ENCODE measurements around the gene FUBP3. TPM values are rescaled to one million over a fixed set of nuclear protein-coding genes. Genes with fewer than 3 reads are reported as not detected.
"Not testable (repeated sequence)": the region's sequence is repeated elsewhere in the genome, so short reads cannot be mapped to it uniquely, and the experiment has no call there.

Gene FUBP3
- polyA plus RNA-seq, 4 donors = 19.7 to 62.6 (median 23.8) TPM

- H3K36me3 ChIP-seq (ENCODE audit: control insufficient read depth in 3 of 3, insufficient read depth in 2 of 3, low read depth in 1 of 3, low read length in 3 of 3); H3K9me3 ChIP-seq (ENCODE audit: control insufficient read depth in 2 of 2, insufficient read depth in 1 of 2, low read depth in 1 of 2, low read length in 1 of 2); H3K27ac ChIP-seq (ENCODE audit: low read depth in 1 of 3, low read length in 2 of 3); H3K4me1 ChIP-seq (ENCODE audit: control insufficient read depth in 3 of 3, insufficient read depth in 2 of 3, low read depth in 1 of 3, low read length in 2 of 3); DNase-seq; H3K27me3 ChIP-seq (ENCODE audit: control insufficient read depth in 3 of 3, insufficient read depth in 3 of 3, low read length in 3 of 3); H3K4me3 ChIP-seq (ENCODE audit: low read depth in 1 of 3, low read length in 3 of 3); FAIRE-seq: not testable (repeated sequence)
- WGBS, 3 donors = 80 to 85% (median 84%) methylated on average over 4 of the region's 4 CpGs
Measured at GRCh38 chr9:130562525-130562924, 16.9 kb upstream of the FUBP3 start.

- no peak for FAIRE-seq
- Histone ChIP-seq H3K9me3 (ENCODE audit: control insufficient read depth in 2 of 2, insufficient read depth in 1 of 2, low read depth in 1 of 2, low read length in 1 of 2) (no peaks in the 10 kb centered on the region), H3K27ac (ENCODE audit: low read depth in 1 of 3, low read length in 2 of 3) (no peak overlapping the region), H3K27me3 (ENCODE audit: control insufficient read depth in 3 of 3, insufficient read depth in 3 of 3, low read length in 3 of 3) (no peaks in the 10 kb centered on the region), H3K4me3 (ENCODE audit: low read depth in 1 of 3, low read length in 3 of 3) (no peak overlapping the region), H3K4me1 (ENCODE audit: control insufficient read depth in 3 of 3, insufficient read depth in 2 of 3, low read depth in 1 of 3, low read length in 2 of 3) (no peaks in the 10 kb centered on the region), H3K36me3 (ENCODE audit: control insufficient read depth in 3 of 3, insufficient read depth in 2 of 3, low read depth in 1 of 3, low read length in 3 of 3) (no peaks in the 10 kb centered on the region)
- no peak for DNase-seq
- WGBS, 3 donors = 86 to 90% (median 88%) methylated on average over 7 of the region's 7 CpGs
Measured at GRCh38 chr9:130563797-130564196, 15.6 kb upstream of the FUBP3 start.

GRCh38 chr9:130565792-130566191 is 13.6 kb upstream of the FUBP3 start:
- 69 to 87% (median 79%) methylated on average over 3 of the region's 3 CpGs for whole genome bisulfite sequencing, 3 donors
- H3K27ac ChIP-seq (ENCODE audit: low read depth in 1 of 3, low read length in 2 of 3) = no peak overlapping the region
- H3K4me1 ChIP-seq (ENCODE audit: control insufficient read depth in 3 of 3, insufficient read depth in 2 of 3, low read depth in 1 of 3, low read length in 2 of 3) = no peaks in the 10 kb centered on the region
- H3K27me3 ChIP-seq (ENCODE audit: control insufficient read depth in 3 of 3, insufficient read depth in 3 of 3, low read length in 3 of 3) = no peaks in the 10 kb centered on the region
- no peak overlapping the region for H3K4me3 ChIP-seq (ENCODE audit: low read depth in 1 of 3, low read length in 3 of 3)
- FAIRE-seq (no peak), DNase-seq (no peak)
- H3K9me3 ChIP-seq (ENCODE audit: control insufficient read depth in 2 of 2, insufficient read depth in 1 of 2, low read depth in 1 of 2, low read length in 1 of 2) = no peaks in the 10 kb centered on the region
- H3K36me3 ChIP-seq (ENCODE audit: control insufficient read depth in 3 of 3, insufficient read depth in 2 of 3, low read depth in 1 of 3, low read length in 3 of 3) = no peaks in the 10 kb centered on the region

GRCh38 chr9:130570208-130570607 is 9.2 kb upstream of the FUBP3 start:
- no peaks in the 10 kb centered on the region for H3K27me3 ChIP-seq (ENCODE audit: control insufficient read depth in 3 of 3, insufficient read depth in 3 of 3, low read length in 3 of 3)
- no peak for FAIRE-seq

GRCh38 chr9:130575514-130575913 is 3.9 kb upstream of the FUBP3 start:
- FAIRE-seq (no peak), DNase-seq (no peak)
- peaks cover 0 to 2% (median 0%) of the 10 kb centered on the region in 3 donors for H3K27me3 ChIP-seq (ENCODE audit: control insufficient read depth in 3 of 3, insufficient read depth in 3 of 3, low read length in 3 of 3)
- no peaks in the 10 kb centered on the region for H3K36me3 ChIP-seq (ENCODE audit: control insufficient read depth in 3 of 3, insufficient read depth in 2 of 3, low read depth in 1 of 3, low read length in 3 of 3)
- H3K9me3 ChIP-seq (ENCODE audit: control insufficient read depth in 2 of 2, insufficient read depth in 1 of 2, low read depth in 1 of 2, low read length in 1 of 2) = no peaks in the 10 kb centered on the region
- peaks cover 1 to 5% (median 3%) of the 10 kb centered on the region in 3 donors for H3K4me1 ChIP-seq (ENCODE audit: control insufficient read depth in 3 of 3, insufficient read depth in 2 of 3, low read depth in 1 of 3, low read length in 2 of 3)
- no peak overlapping the region for H3K4me3 ChIP-seq (ENCODE audit: low read depth in 1 of 3, low read length in 3 of 3)
- no peak overlapping the region for H3K27ac ChIP-seq (ENCODE audit: low read depth in 1 of 3, low read length in 2 of 3)
- WGBS, 3 donors = 87 to 92% (median 91%) methylated on average over 3 of the region's 3 CpGs

More at GRCh38 chr9:130570208-130570607, 9.2 kb upstream of the FUBP3 start:
- Histone ChIP-seq H3K27ac (ENCODE audit: low read depth in 1 of 3, low read length in 2 of 3) (no peak overlapping the region), H3K4me1 (ENCODE audit: control insufficient read depth in 3 of 3, insufficient read depth in 2 of 3, low read depth in 1 of 3, low read length in 2 of 3) (no peaks in the 10 kb centered on the region), H3K4me3 (ENCODE audit: low read depth in 1 of 3, low read length in 3 of 3) (no peak overlapping the region), H3K36me3 (ENCODE audit: control insufficient read depth in 3 of 3, insufficient read depth in 2 of 3, low read depth in 1 of 3, low read length in 3 of 3) (no peaks in the 10 kb centered on the region), H3K9me3 (ENCODE audit: control insufficient read depth in 2 of 2, insufficient read depth in 1 of 2, low read depth in 1 of 2, low read length in 1 of 2) (no peaks in the 10 kb centered on the region)
- no peak for DNase-seq
- WGBS, 3 donors = 52 to 72% (median 63%) methylated on average over 10 of the region's 10 CpGs

- Histone ChIP-seq H3K9me3 (ENCODE audit: control insufficient read depth in 2 of 2, insufficient read depth in 1 of 2, low read depth in 1 of 2, low read length in 1 of 2) (no peaks in the 10 kb centered on the region), H3K4me1 (ENCODE audit: control insufficient read depth in 3 of 3, insufficient read depth in 2 of 3, low read depth in 1 of 3, low read length in 2 of 3) (peaks cover 2 to 10% (median 5%) of the 10 kb centered on the region in 3 donors), H3K27ac (ENCODE audit: low read depth in 1 of 3, low read length in 2 of 3) (no peak overlapping the region), H3K27me3 (ENCODE audit: control insufficient read depth in 3 of 3, insufficient read depth in 3 of 3, low read length in 3 of 3) (peaks cover 0 to 2% (median 0%) of the 10 kb centered on the region in 3 donors), H3K4me3 (ENCODE audit: low read depth in 1 of 3, low read length in 3 of 3) (no peak overlapping the region), H3K36me3 (ENCODE audit: control insufficient read depth in 3 of 3, insufficient read depth in 2 of 3, low read depth in 1 of 3, low read length in 3 of 3) (no peaks in the 10 kb centered on the region)
- DNase-seq (peak; percentile 7 to 10), FAIRE-seq (no peak)
- 34 to 53% (median 41%) methylated on average over 4 of the region's 4 CpGs for WGBS, 3 donors
Measured at GRCh38 chr9:130576176-130576575, 3.2 kb upstream of the FUBP3 start.

GRCh38 chr9:130579738-130580463 is 524 bp downstream of the FUBP3 start:
- peaks cover 0 to 6% (median 2%) of the 10 kb centered on the region in 3 donors for H3K36me3 ChIP-seq (ENCODE audit: control insufficient read depth in 3 of 3, insufficient read depth in 2 of 3, low read depth in 1 of 3, low read length in 3 of 3)
- H3K4me1 ChIP-seq (ENCODE audit: control insufficient read depth in 3 of 3, insufficient read depth in 2 of 3, low read depth in 1 of 3, low read length in 2 of 3) = peaks cover 2 to 12% (median 5%) of the 10 kb centered on the region in 3 donors
- no peaks in the 10 kb centered on the region for H3K9me3 ChIP-seq (ENCODE audit: control insufficient read depth in 2 of 2, insufficient read depth in 1 of 2, low read depth in 1 of 2, low read length in 1 of 2)
- no peak for FAIRE-seq
- peak overlapping the region; percentile 80 to 100 (median 100) for H3K4me3 ChIP-seq (ENCODE audit: low read depth in 1 of 3, low read length in 3 of 3)
- 2% methylated on average over 26 to 40 of the region's 40 CpGs for WGBS, 3 donors
- H3K27me3 ChIP-seq (ENCODE audit: control insufficient read depth in 3 of 3, insufficient read depth in 3 of 3, low read length in 3 of 3) = peaks cover 0 to 2% (median 0%) of the 10 kb centered on the region in 3 donors
- no peak for DNase-seq
- H3K27ac ChIP-seq (ENCODE audit: low read depth in 1 of 3, low read length in 2 of 3) = peak overlapping the region; percentile 39 to 48 (median 48)

- Histone ChIP-seq H3K27ac (ENCODE audit: low read depth in 1 of 3, low read length in 2 of 3) (peak overlapping the region in 1 of 3 donors; percentile 43), H3K9me3 (ENCODE audit: control insufficient read depth in 2 of 2, insufficient read depth in 1 of 2, low read depth in 1 of 2, low read length in 1 of 2) (no peaks in the 10 kb centered on the region), H3K4me1 (ENCODE audit: control insufficient read depth in 3 of 3, insufficient read depth in 2 of 3, low read depth in 1 of 3, low read length in 2 of 3) (peaks cover 2 to 12% (median 5%) of the 10 kb centered on the region in 3 donors), H3K36me3 (ENCODE audit: control insufficient read depth in 3 of 3, insufficient read depth in 2 of 3, low read depth in 1 of 3, low read length in 3 of 3) (peaks cover 0 to 12% (median 2%) of the 10 kb centered on the region in 3 donors), H3K27me3 (ENCODE audit: control insufficient read depth in 3 of 3, insufficient read depth in 3 of 3, low read length in 3 of 3) (no peaks in the 10 kb centered on the region), H3K4me3 (ENCODE audit: low read depth in 1 of 3, low read length in 3 of 3) (no peak overlapping the region)
- DNase-seq (peak; percentile 17 to 51), FAIRE-seq (no peak)
- WGBS, 3 donors = 65 to 75% (median 73%) methylated on average over 3 of the region's 3 CpGs
Measured at GRCh38 chr9:130581766-130582165, 2.4 kb downstream of the FUBP3 start.

Measured in small intestine (tissue), 7 donors.